K562 treated with DMSO at 1 percent for 12 hours (cell line): ENCODE results near the gene EEF1AKMT3. TPM values are rescaled to one million over a fixed set of nuclear protein-coding genes. Genes with fewer than 3 reads are reported as not detected.

Source experiments
- total RNA-seq: library from RNA; unstranded; fragments of 300-600 nt; gene quantifications from 2 replicates; pipeline ENCODE4 v1.2.3, GENCODE V29; 2022; ENCODE audit not compliant: insufficient read depth

The EEF1AKMT3 gene
- total RNA-seq: 2.5 and 5.1 TPM in 2 replicates

DNA sequence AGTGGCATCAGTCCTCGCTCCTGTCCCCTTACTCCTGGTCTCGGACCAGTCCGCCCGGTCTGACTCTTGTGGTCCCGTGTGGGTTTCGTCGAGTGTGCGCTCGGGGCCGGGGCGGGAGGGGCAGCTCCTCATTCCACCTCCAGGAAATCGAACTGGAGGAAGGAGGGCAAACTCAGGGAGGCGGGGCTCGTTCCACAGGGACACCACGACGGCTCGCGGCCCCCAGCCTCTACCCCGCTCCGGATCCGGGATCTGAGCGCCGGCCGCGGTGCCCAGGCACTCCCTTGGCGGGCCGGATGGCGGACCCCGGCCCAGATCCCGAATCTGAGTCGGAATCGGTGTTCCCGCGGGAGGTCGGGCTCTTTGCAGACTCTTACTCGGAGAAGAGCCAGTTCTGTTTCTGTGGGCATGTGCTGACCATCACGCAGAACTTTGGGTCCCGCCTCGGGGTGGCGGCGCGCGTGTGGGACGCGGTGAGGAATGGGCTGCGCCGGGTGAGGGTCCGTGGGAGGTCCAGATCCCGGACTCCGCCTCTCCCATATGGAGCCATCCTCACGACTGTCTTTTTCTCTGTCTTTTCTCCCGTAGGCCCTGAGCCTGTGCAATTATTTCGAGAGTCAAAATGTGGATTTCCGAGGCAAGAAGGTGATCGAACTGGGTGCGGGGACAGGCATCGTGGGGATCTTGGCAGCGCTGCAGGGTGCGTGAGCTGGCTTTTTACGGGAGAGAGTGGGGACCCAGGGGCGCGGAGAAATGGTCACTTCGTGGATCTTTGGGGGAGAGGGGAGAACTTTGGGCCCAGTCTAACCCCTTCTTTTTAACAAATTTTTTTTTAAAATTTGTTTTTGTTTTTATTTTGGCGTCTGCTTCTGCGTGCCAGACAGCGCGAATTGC is at the start of gene EEF1AKMT3:
Gene EEF1AKMT3 (plus strand): TSS at position 186 of the 894 bp plus-strand sequence. CDS start 111 bp downstream, at position 297.

DNA sequence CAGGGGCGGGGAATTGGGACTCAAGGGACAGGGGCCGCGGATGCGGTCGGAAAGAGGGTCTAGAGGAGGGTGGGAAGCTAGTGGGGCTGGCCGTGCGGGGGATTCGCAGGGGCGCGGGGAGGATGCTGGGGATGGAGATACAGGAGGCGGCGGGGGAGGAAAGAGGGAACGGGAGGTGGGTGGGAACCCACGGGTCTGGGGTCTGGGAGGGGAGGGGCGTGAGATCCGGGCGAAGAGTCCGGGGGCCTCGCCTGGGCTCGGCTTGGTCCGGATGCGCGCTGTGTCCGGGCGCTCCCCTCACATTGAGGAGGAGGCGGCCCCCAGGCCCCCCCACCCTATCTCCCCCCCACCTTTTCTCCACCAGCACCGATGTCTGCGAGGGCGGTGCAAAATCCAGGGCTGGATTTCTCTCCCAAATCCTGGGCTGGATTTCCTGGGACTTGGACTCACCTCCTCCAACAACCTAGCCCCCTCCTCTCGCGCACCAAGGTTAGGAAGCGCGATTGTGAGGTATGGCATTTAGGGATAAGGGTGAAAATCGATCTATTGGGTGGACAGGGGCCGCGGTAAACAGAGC is 33.7 kb upstream of the EEF1AKMT3 start, which contains the start of gene AGAP2:
Gene AGAP2 (minus strand): TSS at position 82 of the 577 bp plus-strand sequence. CDS start 496 bp downstream, outside the sequence.

DNA sequence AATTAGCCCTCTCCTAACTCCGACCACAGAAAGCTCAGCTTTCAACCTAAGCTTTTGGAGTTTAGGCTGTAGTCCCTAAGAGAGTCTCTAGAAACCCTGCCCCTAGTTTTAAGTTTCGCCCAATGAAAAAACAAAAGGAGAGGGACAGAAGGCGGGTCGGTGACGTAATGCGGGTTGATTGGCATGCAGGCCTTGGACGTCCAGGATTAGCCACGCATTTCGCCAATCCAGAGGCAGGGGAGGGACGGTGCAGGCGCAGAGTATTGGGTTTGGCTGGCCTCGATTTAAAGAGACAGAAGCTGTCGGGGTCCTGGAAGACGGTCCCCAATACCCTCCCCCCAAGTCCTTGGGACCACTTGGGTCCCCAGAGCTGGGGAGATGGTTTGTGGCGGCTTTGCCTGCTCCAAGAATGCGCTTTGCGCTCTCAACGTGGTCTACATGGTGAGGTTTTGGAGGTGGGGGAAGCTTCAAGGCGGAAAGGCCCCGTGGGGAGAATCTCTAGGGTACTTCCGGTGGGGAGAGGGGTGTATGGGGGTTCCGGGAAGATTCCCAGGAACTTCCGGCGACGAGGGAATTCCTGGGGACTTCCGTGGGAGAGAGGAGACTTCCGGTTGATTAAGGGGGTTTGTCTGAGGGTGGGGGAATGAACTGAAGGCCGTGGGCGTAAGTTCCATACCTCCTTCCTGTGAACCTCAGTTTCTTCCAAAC is 27.5 kb upstream of the EEF1AKMT3 start, which contains the start of gene TSPAN31:
Gene TSPAN31 (plus strand): TSS at position 263 of the 708 bp plus-strand sequence. CDS start 116 bp downstream, at position 379.

DNA sequence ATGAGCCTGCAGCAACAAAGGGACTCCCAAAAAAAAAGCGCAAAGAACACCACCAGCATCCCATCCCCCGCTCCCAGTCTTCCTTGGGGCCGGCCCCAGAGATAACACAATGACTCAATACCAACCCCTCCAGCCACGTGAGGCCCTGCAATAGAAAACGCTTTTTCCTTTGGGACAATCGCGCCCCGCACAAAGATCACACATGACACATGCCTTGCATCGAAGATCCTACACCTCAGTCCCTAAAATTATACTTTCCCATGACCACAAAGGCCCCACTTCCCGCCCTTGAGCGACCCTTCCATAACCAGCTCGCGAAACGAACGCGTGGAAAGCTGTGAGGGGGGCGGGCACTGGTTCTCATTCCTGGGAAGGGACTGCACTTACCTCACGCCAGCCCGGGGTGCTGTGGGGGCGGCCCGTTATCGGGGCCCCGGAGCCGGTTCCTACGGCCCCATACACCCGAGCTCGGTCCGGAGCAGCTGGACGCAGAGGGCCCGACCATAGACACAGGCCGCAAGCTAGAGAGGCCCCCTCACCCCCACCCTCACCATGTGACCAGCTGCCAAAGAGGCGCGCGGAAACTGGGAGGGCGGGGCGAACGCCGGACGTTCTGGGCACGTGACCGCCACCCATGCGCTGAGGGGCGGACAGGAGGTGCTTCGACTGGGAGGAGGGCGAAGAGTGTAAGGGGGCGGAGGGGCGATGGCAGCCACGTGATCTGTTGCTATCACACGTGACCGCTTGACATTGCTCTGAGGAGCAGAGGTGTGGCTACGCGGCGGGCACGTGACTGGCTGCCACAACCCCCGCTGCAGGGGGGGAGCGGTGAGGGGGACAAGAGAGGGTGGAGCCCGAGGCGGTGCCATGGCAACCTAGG is 20.4 kb upstream of the EEF1AKMT3 start, which contains the start of gene CDK4:
Gene CDK4 (minus strand): TSS at position 523 of the 880 bp plus-strand sequence. CDS start 593 bp downstream, outside the sequence.

DNA sequence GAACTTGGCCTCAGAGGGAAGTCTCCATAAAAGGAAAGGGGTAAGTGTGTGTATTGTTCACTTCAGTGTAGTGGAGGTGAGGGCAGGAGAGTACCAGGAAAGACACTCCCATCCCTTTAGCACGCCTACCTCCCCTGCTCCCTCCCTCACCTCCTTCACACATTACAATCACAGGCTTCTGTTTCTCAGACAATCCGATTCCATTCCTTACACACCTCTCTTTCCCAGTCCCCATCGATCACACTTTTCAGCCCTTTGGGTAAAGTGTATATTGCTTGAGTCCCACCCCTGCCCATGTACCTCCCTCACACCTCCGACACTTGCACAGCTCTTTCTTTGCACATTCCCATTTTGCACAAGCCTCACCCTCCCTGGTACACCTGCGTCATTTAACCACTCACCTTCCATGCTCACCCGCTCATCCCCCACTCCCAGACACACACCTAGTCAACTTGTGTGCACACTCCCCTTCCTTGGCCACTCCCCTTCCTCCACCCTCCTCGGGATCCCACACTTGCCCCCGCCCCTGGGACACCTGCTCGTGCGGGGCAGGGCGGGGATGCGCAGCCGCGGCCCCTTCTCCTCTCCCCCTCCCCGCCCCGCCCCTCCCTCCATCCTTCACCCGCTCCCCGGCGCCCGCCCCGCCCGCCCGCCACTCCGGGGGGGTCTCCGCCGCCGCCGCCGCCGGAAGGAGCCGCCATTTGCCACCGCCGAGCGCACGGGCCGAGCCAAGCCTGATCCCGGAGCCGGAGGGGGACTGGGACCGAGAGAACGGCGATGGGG is 17.8 kb upstream of the EEF1AKMT3 start, which contains the start of gene MARCHF9:
Gene MARCHF9 (plus strand): TSS at position 693 of the 783 bp plus-strand sequence. CDS start 426 bp downstream, outside the sequence.

DNA sequence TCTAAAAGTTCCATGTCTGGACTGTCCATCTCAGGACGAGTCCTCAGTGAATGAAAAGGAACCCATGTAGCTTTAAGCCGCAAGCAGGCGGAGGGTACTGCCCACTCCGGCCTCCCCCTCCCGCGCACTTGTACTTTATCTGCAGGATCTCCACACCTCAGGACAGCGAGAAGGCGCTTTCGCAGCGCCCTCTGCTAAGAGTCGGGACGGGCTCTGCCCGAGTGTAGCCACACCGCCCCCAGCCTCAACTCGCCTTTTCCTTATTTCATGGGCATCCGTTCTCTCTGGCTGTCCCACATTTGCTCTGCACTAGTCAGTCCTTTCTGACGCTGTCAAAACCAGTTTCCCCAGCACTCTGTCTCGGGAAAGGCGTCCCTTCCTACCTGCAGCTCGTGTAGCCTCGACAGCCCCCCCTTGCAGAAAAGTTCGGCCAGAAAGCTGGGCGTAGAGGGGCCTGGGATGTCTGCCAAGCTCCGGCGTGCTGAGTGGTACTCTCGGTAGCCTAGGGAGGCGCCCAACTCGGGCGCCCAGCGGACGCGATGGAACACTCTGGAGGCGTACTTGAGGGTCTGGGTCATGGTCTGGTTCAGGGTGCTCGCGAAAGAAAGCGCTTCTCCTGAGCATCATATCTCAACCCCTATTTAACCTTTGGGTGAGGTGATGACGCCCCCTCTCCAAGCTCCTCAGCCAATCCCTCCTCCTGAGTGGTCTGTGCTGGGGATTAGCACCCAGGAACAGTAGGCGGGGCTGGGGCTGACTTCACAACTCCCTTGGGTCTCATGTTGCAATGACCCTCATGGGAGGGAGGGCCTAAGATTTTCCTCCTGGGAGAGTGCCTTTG is 5.7 kb upstream of the EEF1AKMT3 start, which contains the start of gene CYP27B1:
Gene CYP27B1 (minus strand): TSS at position 615 of the 841 bp plus-strand sequence. CDS start 37 bp downstream, at position 578.

DNA sequence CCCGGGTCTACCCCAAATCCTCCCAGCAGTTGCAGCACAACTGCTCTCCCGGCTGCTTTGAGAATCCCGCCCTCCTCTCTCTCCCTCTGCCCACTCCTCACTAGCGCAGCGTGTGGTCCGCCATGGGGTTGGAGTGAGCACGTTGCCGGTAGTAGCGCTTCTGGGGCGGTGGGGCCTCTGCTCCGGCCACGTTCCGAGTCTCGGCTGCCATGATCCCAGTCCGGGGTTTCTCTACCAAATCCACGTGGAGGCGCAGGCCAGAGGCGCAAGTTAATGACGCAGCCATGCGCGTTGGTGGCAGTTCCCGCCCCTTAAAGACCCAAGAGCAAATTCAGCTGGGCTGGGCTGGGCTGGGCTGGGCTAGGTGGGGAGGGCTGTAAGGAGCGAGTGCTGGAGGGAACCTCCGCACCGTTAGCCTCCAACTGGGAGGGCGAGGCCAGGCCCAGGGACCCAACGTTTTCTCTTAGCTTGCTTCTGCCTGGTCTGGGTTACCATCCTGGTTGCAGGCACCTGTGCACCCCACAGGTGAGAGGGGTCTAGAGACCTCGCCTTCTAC is 463 bp upstream of the EEF1AKMT3 start, which contains the start of gene METTL1:
Gene METTL1 (minus strand): TSS at position 233 of the 556 bp plus-strand sequence. CDS start 22 bp downstream, at position 211.

DNA sequence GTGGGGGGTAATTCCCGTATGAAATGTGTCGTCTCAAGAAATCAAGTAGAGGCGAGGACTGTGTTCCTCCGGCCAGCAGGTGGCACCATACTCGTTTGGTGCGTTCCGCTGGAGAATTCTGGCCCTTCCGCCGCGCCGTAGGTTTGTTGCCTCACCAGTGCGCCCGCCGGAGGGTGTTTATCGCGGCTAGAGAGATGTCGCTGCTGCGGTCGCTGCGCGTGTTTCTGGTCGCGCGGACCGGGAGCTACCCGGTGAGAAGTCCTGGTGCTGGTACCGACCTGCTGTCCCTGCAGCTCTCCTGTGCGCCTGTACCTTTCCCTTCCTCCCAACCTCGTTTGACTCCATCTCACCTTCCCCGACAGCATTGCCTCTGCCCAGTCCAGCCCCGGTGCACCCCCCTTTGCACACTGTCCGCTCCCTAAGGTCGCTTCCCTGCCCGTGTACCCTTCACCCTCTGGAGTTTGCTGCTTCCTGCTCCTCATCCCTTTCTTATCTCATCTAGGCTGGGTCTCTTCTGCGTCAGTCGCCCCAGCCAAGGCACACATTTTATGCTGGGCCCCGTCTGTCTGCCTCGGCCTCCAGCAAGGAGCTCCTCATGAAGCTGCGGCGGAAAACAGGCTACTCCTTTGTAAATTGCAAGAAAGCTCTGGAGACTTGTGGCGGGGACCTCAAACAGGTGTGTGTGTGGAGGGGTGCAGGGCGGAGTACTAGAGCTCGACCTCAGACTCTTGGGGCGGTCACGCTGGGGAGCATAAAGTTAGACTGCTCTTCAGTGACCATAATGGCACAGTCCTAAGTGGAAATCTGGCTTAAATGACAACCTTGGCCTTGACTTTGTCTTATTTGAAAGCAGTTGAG is 10.4 kb downstream of the EEF1AKMT3 start, which contains the start of gene TSFM:
Gene TSFM (plus strand): TSS at position 180 of the 858 bp plus-strand sequence. CDS start 15 bp downstream, at position 195.

Other genes with a start within 250 kb of the EEF1AKMT3 start
- 9.5 and 30.4 TPM in 2 replicates for gene MBD6, start 249.8 kb upstream of the EEF1AKMT3 start, total RNA-seq
- gene DCTN2, start 225.4 kb upstream of the EEF1AKMT3 start, total RNA-seq: 159 and 198 TPM in 2 replicates
- gene KIF5A, start 222.6 kb upstream of the EEF1AKMT3 start, total RNA-seq: 2.2 and 13.9 TPM in 2 replicates
- gene PIP4K2C, start 181.4 kb upstream of the EEF1AKMT3 start, total RNA-seq: 14.9 and 38.4 TPM in 2 replicates
- gene DTX3, start 167.8 kb upstream of the EEF1AKMT3 start, total RNA-seq: not detected in 2 replicates
- gene ARHGEF25, start 161.2 kb upstream of the EEF1AKMT3 start, total RNA-seq: 8.4 and 14.2 TPM in 2 replicates
- gene B4GALNT1, start 139.4 kb upstream of the EEF1AKMT3 start, total RNA-seq: 19.6 and 67.1 TPM in 2 replicates
- gene OS9, start 78.5 kb upstream of the EEF1AKMT3 start, total RNA-seq: 231 and 291 TPM in 2 replicates
- 0.82 TPM in 1 of 2 replicates, not detected in the other for gene AGAP2, start 33.9 kb upstream of the EEF1AKMT3 start, total RNA-seq
- gene TSPAN31, start 27.6 kb upstream of the EEF1AKMT3 start, total RNA-seq: 8.0 and 16.3 TPM in 2 replicates
- 148 and 190 TPM in 2 replicates for gene CDK4, start 20.3 kb upstream of the EEF1AKMT3 start, total RNA-seq
- gene MARCHF9, start 17.5 kb upstream of the EEF1AKMT3 start, total RNA-seq: 10.6 and 12.2 TPM in 2 replicates
- gene CYP27B1, start 5.5 kb upstream of the EEF1AKMT3 start, total RNA-seq: 0.65 and 0.74 TPM in 2 replicates
- 6.5 and 9.4 TPM in 2 replicates for gene METTL1, start 509 bp upstream of the EEF1AKMT3 start, total RNA-seq
- gene TSFM, start 10.2 kb downstream of the EEF1AKMT3 start, total RNA-seq: 25.0 and 36.0 TPM in 2 replicates
- gene AVIL, start 46.1 kb downstream of the EEF1AKMT3 start, total RNA-seq: 1.6 TPM in 1 of 2 replicates, not detected in the other
- 51.2 and 139 TPM in 2 replicates for gene CTDSP2, start 74.1 kb downstream of the EEF1AKMT3 start, total RNA-seq
- 12.3 and 13.7 TPM in 2 replicates for gene ATP23, start 169.0 kb downstream of the EEF1AKMT3 start, total RNA-seq